HEK293 (cell line): ENCODE data around the gene ASIC3.

ENCODE experiments used
- GFI1B ChIP-seq: fragments of 450-650 bp; formaldehyde crosslinking; IDR thresholded peaks from 2 replicates; pipeline ENCODE4 v1.5.1; 2016; ENCODE audit warnings: missing biosample characterization, missing genetic modification characterization
- GLI2 ChIP-seq: fragments of 450-650 bp; formaldehyde crosslinking; IDR thresholded peaks from 2 replicates; pipeline ENCODE4; 2017; ENCODE audit warnings: missing biosample characterization, missing genetic modification characterization, low read depth, borderline replicate concordance
- HOXA7 ChIP-seq: sonication (generic); formaldehyde crosslinking; IDR thresholded peaks from 2 replicates; pipeline ENCODE4 v1.8.1; 2022; ENCODE audit warnings: missing genetic modification reagents, borderline replicate concordance
- KLF9 ChIP-seq: fragments of 450-650 bp; formaldehyde crosslinking; IDR thresholded peaks from 2 replicates; pipeline ENCODE4 v1.5.1; 2016; ENCODE audit warnings: missing biosample characterization, missing genetic modification characterization, low read depth
- PRDM2 ChIP-seq: fragments of 450-650 bp; formaldehyde crosslinking; IDR thresholded peaks from 2 replicates; pipeline ENCODE4 v1.5.1; 2016; ENCODE audit warnings: missing biosample characterization, missing genetic modification characterization, borderline replicate concordance
- PRDM4 ChIP-seq: fragments of 450-650 bp; formaldehyde crosslinking; IDR thresholded peaks from 2 replicates; pipeline ENCODE4 v1.5.1; 2017; ENCODE audit warnings: missing biosample characterization, missing genetic modification characterization
- PRDM6 ChIP-seq: fragments of 450-650 bp; formaldehyde crosslinking; IDR thresholded peaks from 2 replicates; pipeline ENCODE4 v1.5.1; 2017; ENCODE audit warnings: missing biosample characterization, missing genetic modification characterization
- SP3 ChIP-seq: fragments of 450-650 bp; formaldehyde crosslinking; IDR thresholded peaks from 2 replicates; pipeline ENCODE4 v1.5.1; 2016; ENCODE audit warnings: missing biosample characterization, missing genetic modification characterization
- YY1 ChIP-seq: fragments of 450-650 bp; formaldehyde crosslinking; IDR thresholded peaks from 2 replicates; pipeline ENCODE4 v1.5.1; 2018; ENCODE audit warnings: missing biosample characterization, missing genetic modification characterization
- ZBTB6 ChIP-seq: fragments of 450-650 bp; formaldehyde crosslinking; IDR thresholded peaks from 2 replicates; pipeline ENCODE4 v1.5.1; 2017; ENCODE audit warnings: missing biosample characterization, missing genetic modification characterization
- ZNF148 ChIP-seq: fragments of 450-650 bp; formaldehyde crosslinking; IDR thresholded peaks from 2 replicates; pipeline ENCODE4 v1.5.0; 2017; ENCODE audit warnings: missing biosample characterization, missing genetic modification characterization, borderline replicate concordance
- ZNF202 ChIP-seq: fragments of 450-650 bp; formaldehyde crosslinking; IDR thresholded peaks from 2 replicates; pipeline ENCODE4 v1.5.1; 2016; ENCODE audit warnings: missing biosample characterization, missing genetic modification characterization, borderline replicate concordance
- ZNF221 ChIP-seq: fragments of 450-650 bp; formaldehyde crosslinking; IDR thresholded peaks from 2 replicates; pipeline ENCODE4 v1.5.1; 2017; ENCODE audit warnings: missing biosample characterization, missing genetic modification characterization, borderline replicate concordance
- ZNF223 ChIP-seq: fragments of 450-650 bp; formaldehyde crosslinking; IDR thresholded peaks from 2 replicates; pipeline ENCODE4 v1.5.1; 2016; ENCODE audit warnings: missing biosample characterization, missing genetic modification characterization
- ZNF24 ChIP-seq: fragments of 450-650 bp; formaldehyde crosslinking; IDR thresholded peaks from 2 replicates; pipeline ENCODE4 v1.5.1; 2016; ENCODE audit warnings: missing biosample characterization, missing genetic modification characterization
- ZNF510 ChIP-seq: fragments of 450-650 bp; formaldehyde crosslinking; IDR thresholded peaks from 2 replicates; pipeline ENCODE4 v1.5.1; 2018; ENCODE audit warnings: mild to moderate bottlenecking, missing genetic modification characterization, missing biosample characterization; ENCODE audit not compliant: insufficient replicate concordance
- ZNF514 ChIP-seq: fragments of 450-650 bp; formaldehyde crosslinking; IDR thresholded peaks from 2 replicates; pipeline ENCODE4 v1.5.1; 2016; ENCODE audit warnings: missing biosample characterization, missing genetic modification characterization
- ZNF529 ChIP-seq: fragments of 450-650 bp; formaldehyde crosslinking; IDR thresholded peaks from 2 replicates; pipeline ENCODE4 v1.5.1; 2017; ENCODE audit warnings: missing genetic modification characterization, missing biosample characterization; ENCODE audit not compliant: insufficient replicate concordance
- ZNF626 ChIP-seq: fragments of 450-650 bp; sonication (Bioruptor Pico); formaldehyde crosslinking; IDR thresholded peaks from 2 replicates; pipeline ENCODE4 v1.5.1; 2018; ENCODE audit warnings: missing biosample characterization, missing genetic modification characterization, inconsistent platforms
- ZNF677 ChIP-seq: fragments of 450-650 bp; IDR thresholded peaks from 2 replicates; pipeline ENCODE4 v1.5.0; 2018; ENCODE audit warnings: missing biosample characterization, mild to moderate bottlenecking, missing genetic modification characterization, moderate library complexity
- ZNF701 ChIP-seq: fragments of 450-650 bp; formaldehyde crosslinking; IDR thresholded peaks from 2 replicates; pipeline ENCODE4 v1.5.1; 2016; ENCODE audit warnings: missing biosample characterization, missing genetic modification characterization
- ZNF776 ChIP-seq: fragments of 450-650 bp; formaldehyde crosslinking; IDR thresholded peaks from 2 replicates; pipeline ENCODE4 v1.5.0; 2017; ENCODE audit warnings: missing biosample characterization, missing genetic modification characterization, borderline replicate concordance
- ZSCAN18 ChIP-seq: fragments of 450-650 bp; formaldehyde crosslinking; IDR thresholded peaks from 2 replicates; pipeline ENCODE4 v1.5.1; 2016; ENCODE audit warnings: missing biosample characterization, missing genetic modification characterization

ASIC3 gene

GRCh38 chr7:151078233-151079040 is 30.1 kb downstream of the ASIC3 start (continued):
- no peak for TF ChIP-seq ZBTB6 (tag by site-specific recombination)
- TF ChIP-seq GLI2 = no peak
- no peak for TF ChIP-seq ZNF510 (tag by site-specific recombination)
- TF ChIP-seq ZNF626 = no peak
- no peak for TF ChIP-seq ZNF148 (tag by site-specific recombination)
- TF ChIP-seq ZNF223 = no peak
- TF ChIP-seq ZNF202 (tag by site-specific recombination) = no peak
- TF ChIP-seq ZSCAN18 (tag by site-specific recombination) = no peak
- no peak for TF ChIP-seq GFI1B
- peak; percentile 9; the same call in 1 of the 2 replicates for TF ChIP-seq ZNF24 (tag by site-specific recombination)
- TF ChIP-seq ZNF514 (tag by site-specific recombination) = no peak
- TF ChIP-seq YY1 (tag by site-specific recombination) = no peak
- no peak for TF ChIP-seq ZNF677 (tag by site-specific recombination)
- no peak for TF ChIP-seq HOXA7 (CRISPR knock-in tag)
- TF ChIP-seq ZNF529 (tag by site-specific recombination) = no peak
- TF ChIP-seq PRDM6 (tag by site-specific recombination) = no peak
- no peak for TF ChIP-seq SP3 (tag by site-specific recombination)
- no peak for TF ChIP-seq ZNF221 (tag by site-specific recombination)
- TF ChIP-seq ZNF776 (tag by site-specific recombination) = no peak
- no peak for TF ChIP-seq PRDM4
- TF ChIP-seq KLF9 = peak; percentile 74
- no peak for TF ChIP-seq ZNF701 (tag by site-specific recombination)
- no peak for TF ChIP-seq PRDM2 (tag by site-specific recombination)
